DMS114 treated with DMSO at 0.1 percent for 48 hours (cell line): ENCODE results near the gene ZNFX1.
"Not testable (repeated sequence)": the region's sequence is repeated elsewhere in the genome, so short reads cannot be mapped to it uniquely, and the experiment has no call there.

Experiments
- DNase-seq: peaks from one replicate; lab custom pipeline; 2025; ENCODE audit not compliant: unreplicated experiment; lab: John Stamatoyannopoulos, UW

Gene ZNFX1

GRCh38 chr20:49278036-49278817 lies at the start of gene ZNFX1:
ZNFX1 (minus strand) TSS chr20:49278057; CDS start chr20:49275839, 2,218 bp downstream.
- DNase-seq = peak; percentile 100

- no peak for DNase-seq
Measured at GRCh38 chr20:49326026-49326425, 48.2 kb upstream of the ZNFX1 start.

- no peak for DNase-seq
Measured at GRCh38 chr20:49324306-49324705, 46.4 kb upstream of the ZNFX1 start.

DNA sequence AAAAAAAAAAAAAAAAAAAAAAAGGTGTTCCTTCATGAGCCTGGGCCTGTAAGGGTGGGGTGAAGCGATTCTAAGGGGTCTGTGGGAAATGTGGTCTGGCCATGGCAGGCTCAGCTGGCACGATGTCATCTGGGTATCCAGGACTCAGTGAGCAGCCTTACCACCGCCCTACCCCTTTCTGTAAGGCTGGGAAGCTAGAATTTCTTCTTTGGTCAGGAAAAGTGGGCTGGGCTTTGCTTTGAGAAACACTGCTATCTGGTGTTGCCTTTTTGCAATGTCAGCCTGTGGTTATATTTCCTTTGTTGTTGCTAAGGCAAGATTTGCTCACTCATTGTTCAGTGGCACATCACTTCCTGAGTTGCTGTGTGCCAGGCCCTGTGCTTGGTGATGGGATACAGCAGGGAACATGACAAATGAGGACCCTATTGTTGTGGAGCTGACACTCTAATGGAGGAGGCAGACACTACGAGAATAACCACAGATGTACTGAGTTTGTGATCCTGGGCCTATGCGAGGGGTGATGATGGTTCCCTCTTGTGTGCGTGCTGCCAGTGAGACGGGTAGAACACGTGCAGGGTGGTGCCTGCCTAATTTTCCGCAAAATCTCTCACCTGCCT lies 45.9 kb upstream of the ZNFX1 start:
- DNase-seq = peak; percentile 77

- DNase-seq = peak; percentile 92
Measured at GRCh38 chr20:49320460-49320859, 42.6 kb upstream of the ZNFX1 start.

- no peak for DNase-seq
Measured at GRCh38 chr20:49319208-49319809, 41.5 kb upstream of the ZNFX1 start.

- DNase-seq = no peak
Measured at GRCh38 chr20:49318430-49319207, 40.8 kb upstream of the ZNFX1 start.

GRCh38 chr20:49318091-49318429 lies 40.2 kb upstream of the ZNFX1 start:
- no peak for DNase-seq

DNA sequence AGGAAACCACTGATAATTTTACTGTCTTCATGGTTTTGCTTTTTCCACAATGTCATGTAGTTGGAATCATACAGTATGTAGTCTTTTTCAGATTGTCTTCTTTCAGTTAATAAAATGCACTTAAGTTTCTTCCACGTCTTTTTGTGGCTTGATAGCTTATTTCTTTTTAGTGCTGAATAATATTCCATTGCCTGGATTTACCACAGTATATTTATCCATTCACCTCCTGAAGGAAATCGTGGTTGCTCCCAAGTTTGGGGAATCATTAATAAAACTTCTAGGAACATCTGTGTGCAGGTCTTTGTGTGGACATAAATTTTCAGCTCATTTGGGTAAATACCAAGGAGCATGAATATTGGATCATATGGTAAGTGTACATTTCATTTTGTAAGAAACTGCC lies 38.8 kb upstream of the ZNFX1 start:
- no peak for DNase-seq

DNA sequence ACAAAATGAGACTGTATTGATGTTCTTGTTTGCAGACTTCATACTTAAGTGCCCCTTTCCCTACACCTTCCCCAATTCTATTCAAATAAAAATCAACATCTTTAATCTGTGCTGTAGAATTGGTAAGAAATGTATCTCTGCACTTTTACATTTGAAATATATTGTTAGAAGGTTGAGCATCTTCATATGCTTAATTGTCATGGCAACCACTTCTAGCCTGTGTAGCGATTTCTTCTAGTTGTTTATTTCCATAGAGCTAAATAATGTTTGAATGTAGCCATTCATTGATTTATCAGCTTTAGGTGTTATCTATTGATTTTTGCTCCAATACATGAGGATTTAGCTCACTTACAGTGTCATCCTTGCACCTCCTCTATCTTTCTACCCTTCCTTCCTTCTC lies 37.7 kb upstream of the ZNFX1 start:
- no peak for DNase-seq

DNA sequence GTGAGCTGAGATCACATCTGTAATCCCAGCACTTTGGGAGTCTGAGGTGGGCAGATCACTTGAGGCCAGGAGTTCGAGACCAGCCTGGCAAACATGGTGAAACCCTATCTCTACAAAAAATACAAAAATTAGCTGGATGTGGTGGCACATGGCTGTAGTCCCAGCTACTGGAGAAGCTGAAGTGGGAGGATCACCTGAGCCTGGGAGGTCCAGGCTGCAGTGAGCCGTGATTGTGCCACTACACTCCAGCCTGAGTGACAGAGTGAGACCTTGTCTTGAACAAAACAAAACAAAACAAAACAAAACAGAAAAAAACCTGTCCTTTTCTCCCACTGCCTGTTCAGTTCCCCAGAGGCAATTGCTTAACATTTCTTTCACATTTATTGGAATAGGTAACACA lies 36.2 kb upstream of the ZNFX1 start:
- DNase-seq = not testable (repeated sequence)

- DNase-seq = no peak
Measured at GRCh38 chr20:49313283-49313682, 35.4 kb upstream of the ZNFX1 start.

- DNase-seq = no peak
Measured at GRCh38 chr20:49312661-49313060, 34.8 kb upstream of the ZNFX1 start.

- DNase-seq = no peak
Measured at GRCh38 chr20:49310705-49311104, 32.8 kb upstream of the ZNFX1 start.

DNA sequence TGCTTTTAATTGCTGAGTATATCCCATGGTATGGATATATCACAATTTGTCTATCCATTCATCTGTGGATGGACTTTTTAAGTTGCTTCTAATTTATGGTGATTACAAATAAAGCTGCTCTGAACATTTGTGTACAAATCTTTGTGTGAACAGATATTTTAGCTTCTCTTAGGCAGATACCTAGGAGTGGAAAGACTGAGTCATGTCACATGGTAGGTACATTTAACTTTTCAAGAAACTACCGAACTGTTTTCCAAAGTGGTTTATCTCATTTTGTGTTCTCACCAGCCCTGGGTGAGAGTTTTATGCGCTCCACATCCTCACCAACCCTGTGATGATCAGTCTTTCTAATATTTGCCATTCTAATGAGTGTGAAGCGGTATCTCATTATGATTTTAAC lies 31.0 kb upstream of the ZNFX1 start:
- DNase-seq = no peak

DNA sequence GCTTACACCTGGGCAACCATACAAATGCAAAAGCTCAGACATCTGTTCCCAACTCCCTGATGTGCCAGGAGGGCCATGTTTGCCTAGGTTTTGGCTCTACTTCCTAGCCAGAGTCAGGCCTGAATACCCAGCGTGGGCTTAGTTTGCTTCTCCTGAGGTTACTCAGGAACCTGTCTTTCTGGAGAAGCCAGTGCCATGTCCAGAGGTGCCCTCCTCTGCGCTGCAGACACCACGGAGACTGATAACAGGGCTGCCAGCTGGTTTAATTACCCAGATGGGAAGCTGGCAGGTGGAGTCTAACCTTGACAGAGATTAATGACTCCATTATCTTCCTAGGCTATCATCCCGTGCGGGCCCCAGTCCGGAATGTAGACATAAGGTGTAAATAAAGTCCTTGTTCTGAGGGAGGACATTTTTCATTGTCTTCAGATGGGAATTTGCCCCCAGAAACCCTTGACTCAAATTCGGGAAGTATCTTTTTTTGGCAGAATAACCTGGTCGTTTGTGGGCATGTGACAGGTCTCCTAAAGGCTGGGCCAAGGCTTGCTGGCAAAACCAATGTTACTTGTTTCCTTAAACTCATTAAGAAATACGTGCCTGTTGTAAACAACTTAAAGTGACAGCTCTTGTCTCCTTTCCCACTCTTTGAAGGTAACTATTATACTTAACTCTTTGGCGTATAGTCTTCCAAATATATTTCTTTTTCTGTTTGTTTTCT lies 29.2 kb upstream of the ZNFX1 start:
- DNase-seq = no peak

DNA sequence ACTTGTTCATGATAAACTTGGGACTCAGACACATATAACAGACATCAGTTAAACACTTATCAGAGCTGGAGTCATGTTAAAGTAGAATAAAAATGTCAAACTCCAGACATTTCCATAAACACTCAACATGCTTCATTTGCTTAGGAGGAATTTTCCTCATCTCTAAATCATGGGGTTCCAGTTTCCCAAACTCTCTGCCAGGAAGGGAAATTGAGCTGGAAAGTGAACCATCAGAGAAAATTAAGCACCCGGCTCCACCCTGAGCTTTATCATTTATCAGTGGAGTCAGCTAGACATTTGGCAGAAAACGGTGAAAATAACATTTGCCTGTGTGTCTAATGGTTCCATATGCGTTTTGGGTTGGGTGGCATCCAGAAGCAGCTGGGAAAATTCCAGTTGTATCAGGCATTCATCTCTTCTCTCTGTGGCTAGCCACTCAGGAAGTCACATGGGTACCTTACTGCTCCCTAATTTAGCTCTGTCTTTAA lies 25.3 kb upstream of the ZNFX1 start:
- DNase-seq = no peak

GRCh38 chr20:49297605-49298530 lies 20.0 kb upstream of the ZNFX1 start:
- no peak for DNase-seq

DNA sequence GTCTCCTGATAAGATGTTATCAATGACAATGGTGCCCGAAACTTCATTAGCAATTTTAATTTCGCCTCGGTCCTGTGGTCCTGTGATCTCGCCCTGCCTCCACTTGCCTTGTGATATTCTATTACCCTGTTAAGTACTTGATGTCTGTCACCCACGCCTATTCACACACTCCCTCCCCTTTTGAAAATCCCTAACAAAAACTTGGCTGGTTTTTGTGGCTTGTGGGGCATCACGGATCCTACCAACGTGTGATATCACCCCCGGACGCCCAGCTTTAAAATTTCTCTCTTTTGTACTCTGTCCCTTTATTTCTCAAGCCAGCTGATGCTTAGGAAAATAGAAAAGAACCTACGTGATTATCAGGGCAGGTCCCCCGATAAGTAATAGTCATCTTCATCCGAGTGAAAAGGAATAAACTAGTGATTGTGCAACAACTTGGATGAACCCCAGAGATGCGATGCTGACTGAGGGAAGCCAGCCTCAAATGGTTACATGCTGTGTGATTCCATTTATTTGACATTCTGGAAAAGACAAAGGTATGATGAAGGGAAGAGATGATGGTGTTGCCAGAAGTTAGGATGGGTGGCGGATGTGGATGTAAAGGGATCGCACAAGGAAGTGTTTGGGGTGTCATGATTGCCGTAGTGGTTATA lies 16.3 kb upstream of the ZNFX1 start:
- DNase-seq = not testable (repeated sequence)
